HCEC 1CT (cell line): ENCODE data around the gene ARHGAP19.
"Not testable (repeated sequence)": the region's sequence is repeated elsewhere in the genome, so short reads cannot be mapped to it uniquely, and the experiment has no call there.

Source experiments
- DNase-seq: peaks from one replicate; pipeline ENCODE4 v3.0.0-alpha.2; 2017

Gene ARHGAP19

DNA sequence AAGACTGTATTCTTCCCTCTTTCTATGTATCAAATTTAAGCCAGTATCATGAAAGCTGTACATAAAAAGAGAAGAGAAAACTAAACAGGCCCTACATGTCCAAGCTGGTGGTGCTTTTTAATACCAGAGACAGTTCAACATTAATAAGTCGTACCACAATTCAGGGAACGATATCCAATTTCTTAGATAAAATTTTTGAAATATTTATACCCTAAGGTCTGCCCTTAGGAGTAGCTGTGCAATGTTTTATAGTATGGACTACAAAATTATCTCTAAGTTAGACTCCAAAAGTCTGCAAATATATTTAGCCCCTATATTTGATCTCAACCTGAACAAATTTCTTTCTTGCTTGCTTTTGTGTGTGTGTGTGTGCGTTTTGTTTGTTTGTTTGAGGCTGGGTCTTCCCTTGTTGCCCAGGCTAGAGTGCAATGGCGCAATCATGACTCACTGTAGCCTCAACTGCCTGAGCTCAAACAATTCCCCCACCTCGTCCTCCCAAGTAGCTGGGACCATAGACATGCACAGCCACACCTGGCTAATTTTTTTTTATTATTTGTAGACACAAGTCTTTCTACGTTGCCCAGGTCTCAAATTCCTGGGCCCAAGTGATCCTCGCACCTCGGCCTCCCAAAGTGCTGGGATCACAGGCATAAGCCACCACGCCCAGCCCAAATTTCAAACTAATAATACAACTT is 13.2 kb downstream of the ARHGAP19 start:
- DNase-seq: peak; percentile 57

DNA sequence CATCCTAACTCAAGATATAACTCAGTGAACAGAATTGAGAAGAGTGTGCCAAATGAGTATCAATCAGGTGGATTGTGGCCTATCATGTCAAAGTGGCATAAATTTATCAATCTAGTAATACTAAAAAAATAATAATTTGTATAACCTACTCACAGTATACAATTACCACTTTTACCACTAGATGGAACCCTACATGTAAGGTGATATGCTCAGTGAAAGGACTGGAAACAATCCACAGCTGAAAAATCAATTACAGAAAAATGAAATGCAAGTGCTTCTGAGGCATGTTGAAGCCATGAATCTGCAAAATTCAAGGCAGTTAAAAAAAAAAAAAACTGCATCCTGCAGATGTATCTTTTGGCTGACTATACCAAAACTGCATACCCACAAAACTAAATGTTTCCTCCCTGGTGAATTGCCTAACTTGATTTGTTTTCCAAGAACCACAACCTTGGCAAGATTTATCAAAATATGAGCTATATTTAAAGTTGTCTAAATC is 13.9 kb downstream of the ARHGAP19 start:
- peak; percentile 86 for DNase-seq

DNA sequence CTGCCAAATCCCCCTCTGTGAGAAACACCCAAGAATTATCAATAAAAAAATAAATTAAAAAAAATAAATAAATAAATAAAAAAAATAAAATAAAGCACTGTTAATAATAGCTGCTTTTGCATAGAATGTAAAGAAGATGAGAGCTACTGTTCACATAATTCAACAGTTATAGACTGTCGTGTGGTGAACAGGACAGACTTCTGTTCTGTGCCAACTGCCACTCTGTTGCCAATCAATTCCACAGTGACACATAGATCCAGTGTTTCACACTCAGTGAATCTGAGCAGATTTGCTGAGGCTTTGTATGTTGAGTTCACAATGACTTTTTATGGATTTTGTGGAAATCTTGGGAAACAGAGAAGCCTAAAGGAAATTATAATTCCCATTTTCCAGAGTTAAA is 14.9 kb downstream of the ARHGAP19 start:
- no peak for DNase-seq

DNA sequence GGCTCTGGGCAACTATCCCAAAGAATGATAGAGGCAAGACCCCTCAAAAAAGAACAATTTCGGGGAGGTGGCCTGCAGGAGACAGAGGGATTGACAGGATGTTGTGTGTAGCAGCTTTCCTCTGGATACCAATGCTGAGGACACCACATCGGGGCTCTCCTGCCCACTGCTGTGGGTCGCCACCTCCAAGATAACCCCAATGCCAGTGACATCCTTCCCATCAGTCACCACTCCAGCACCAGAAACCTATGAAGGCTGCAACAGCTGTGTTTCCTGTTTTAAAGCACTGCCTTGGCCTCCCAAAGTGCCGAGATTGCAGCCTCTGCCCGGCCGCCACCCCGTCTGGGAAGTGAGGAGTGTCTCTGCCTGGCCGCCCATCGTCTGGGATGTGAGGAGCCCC is 17.6 kb downstream of the ARHGAP19 start:
- no peak for DNase-seq

DNA sequence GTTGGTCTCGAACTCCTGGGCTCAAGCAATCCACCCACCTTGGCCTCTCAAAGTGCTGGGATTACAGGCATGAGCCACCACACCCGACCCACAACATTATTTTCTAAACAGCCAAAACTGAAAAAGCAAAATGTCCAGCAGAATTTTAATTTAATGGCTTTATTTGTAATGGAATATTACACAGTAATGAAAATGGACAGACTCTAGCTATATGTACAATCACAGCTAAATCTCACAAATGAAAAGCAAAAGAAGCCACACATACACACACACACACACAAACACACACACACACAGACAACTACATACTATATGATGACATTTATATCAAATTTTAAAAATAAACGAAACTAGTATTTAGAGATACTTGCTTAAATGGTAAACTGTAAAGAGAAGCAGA is 18.7 kb downstream of the ARHGAP19 start:
- DNase-seq: no peak

DNA sequence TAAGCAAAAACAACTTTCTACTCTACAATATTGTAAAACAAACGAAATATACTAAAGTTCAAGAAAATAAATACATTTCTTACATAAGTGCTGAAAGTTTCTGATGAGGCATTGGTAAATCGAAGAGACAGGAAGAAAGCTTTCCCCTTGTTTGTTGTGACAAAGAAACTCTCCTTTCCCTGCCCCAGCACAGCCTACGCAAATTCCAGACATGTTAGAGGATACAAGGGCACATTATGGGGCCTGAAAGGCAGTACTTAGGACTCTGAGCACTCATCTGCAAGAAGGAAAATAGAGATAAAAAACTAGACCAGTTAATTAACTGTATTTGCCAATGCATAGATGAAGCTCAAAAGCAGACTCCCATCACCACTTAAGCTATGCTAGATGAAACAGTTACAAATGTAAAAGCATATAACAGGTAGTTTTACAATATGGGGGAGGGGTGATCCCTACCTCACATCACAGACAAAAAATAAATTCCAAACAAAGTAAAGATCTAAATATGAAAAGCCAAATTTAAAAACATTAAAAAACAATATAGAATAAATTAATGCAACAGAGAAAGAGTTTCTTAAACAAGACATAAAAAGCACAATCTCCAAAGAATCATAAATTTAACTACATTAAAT is 21.8 kb downstream of the ARHGAP19 start:
- peak; percentile 40 for DNase-seq

DNA sequence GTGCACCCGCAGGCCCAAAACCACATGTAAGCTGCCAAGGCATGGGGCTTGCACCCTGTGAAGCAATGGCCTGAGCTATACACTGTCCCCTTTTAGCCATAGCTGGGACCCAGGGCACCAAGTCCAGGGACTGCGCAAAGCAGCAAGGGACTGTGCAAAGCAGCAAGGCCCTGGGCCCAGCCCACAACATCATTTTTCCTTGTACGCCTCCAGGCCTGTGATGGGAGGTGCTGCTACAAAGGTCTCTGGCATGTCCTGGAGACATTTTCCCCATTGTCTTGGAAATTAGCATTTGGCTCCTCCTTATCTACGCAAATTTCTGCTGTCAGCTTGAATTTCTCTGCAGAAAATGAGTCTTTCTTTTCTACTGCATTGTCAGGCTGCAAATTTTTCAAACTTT is 24.8 kb downstream of the ARHGAP19 start:
- no peak for DNase-seq

DNA sequence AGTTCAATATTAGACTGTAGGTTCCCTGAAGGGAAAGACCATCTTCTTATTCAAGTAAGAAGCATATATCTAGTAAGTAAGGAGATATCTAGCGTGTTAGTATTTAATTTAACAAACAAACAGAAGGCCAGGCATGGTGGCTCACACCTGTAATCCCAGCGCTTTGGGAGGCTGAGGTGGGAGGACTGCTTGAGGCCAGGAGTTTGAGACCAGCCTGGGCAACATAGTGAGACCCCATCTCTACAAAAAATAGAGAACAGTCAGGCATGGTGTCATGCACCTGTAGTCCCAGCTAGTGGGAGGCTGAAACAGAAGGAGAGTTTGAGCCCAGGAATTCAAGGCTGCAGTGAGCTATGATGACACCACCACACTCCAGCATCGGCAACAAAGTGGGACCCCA is 27.3 kb downstream of the ARHGAP19 start:
- not testable (repeated sequence) for DNase-seq

DNA sequence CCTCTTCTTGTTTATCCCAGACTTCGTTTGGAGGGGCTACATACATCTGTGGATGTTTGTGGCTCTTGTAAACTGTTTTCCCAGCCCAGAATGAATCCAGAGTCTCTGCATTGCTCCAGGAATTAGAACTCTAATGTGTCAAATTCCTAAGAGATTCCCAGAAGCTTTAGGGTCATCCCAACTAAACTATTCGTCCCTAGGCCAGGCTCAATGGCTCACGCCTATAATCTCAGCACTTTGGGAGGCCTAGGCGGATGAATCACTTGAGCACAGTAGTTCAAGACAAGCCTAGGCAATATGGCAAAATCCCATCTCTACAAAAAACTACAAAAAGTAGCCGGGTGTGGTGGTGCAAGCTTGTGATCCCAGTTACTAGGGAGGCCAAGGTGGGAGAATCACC is 28.5 kb downstream of the ARHGAP19 start:
- DNase-seq: no peak

DNA sequence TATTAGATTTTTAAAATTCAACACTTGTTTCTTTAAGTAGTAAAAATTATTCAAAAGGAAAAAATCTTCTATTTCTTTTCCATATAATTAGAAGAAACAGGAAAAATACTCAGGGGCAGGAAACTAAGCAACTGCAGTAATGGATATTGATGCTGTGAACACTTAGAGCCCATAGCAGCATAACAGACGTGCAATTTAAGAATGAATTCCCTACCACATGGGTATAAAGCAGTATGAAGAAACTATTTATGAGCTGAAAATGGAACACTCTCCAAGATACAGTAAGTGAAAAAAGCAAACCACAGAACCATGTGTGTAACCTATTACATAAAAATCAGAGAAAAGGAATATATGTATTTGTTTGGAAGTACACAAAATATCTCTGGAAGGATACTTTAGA is 30.8 kb downstream of the ARHGAP19 start:
- no peak for DNase-seq

DNA sequence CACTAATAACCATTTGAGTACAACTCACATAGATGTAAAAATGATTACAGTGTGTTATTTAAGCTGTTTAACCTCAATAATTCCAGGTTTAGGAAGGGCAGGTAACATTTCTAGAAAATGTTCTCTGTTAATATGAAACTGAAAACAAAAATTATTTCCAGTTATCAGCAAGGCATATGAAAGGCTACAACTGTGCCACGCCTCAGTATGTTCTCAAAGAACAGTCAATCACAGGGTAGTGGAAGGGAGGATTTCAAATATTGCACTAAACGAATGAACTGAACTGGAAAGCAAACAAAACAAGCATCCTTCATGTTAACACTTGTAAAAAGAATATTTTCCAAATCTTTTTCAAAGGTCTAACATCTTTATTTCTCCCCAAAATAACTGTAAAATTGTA is 31.3 kb downstream of the ARHGAP19 start:
- DNase-seq: no peak

DNA sequence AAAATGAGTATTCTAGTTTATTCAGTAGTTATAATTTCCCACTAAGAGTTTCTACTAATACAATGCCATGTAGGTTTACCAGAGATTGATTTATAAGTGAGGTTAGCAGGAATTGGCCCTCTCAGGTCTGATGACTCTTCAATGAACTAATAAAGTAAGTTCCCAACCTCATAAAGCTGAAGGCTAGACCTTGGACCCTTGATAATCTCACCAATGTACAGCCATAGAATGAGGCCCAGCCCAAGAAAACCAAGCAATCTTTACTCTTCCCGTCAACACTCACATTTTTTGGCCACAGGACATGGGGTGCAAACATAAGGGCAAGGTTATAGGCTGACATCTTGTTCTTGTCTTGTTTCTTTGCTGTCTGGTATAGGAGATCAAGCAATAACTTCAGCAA is 33.3 kb downstream of the ARHGAP19 start:
- no peak for DNase-seq

DNA sequence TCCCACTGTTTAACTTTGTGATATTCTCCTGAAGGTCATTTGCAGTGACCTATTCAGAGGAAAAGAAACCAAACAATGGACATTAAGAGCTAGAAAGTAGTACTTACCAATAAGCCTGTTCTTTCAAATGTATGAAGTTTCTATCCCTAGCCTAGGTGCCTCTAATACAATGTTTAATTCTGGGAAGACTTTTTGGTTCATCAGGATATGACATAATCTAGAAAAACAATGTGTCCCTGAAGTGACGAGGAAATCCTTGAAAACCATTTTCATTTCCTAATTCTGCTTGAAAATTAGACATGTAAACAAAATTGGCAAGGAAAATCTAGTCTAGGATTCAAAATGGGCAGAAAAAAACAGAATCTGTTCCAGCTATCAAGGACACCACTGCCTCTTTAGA is 36.1 kb downstream of the ARHGAP19 start:
- no peak for DNase-seq

DNA sequence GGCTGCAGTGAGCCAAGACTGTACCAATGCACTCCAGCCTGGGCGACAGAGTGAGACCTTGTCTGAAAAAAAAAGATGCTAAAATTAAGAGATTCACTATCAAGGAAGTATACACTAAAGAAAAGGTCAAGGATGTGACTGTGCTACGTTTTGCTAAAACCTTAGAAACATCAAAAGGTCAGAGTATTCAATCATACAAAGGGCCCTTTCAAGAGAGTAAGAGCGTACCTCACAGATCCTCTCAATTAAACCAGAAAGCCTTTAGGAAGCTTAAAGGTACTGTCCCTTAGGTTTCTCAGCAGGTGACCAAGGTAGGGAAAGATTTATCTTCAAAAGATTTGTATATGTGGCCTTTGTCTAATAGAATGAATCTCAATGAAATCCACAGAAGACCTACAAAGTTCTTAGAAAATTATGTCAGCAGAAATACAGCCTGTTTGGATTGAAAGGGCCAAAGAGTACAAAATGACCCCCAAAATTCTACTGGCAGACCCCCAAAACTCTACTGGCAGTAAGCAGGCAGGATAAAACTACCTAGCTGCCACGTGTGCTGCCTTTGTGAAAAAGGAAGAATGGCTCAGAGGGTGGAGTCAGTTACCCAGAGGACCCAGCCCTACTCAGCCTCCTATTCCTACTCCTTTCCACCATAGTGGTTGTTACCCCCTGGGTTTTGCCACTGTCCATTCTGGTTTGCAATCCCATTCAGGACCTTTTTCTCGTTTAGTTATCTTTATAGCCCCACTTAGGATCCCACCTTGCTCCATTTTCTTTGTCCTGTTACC is 36.7 kb downstream of the ARHGAP19 start:
- DNase-seq: no peak

DNA sequence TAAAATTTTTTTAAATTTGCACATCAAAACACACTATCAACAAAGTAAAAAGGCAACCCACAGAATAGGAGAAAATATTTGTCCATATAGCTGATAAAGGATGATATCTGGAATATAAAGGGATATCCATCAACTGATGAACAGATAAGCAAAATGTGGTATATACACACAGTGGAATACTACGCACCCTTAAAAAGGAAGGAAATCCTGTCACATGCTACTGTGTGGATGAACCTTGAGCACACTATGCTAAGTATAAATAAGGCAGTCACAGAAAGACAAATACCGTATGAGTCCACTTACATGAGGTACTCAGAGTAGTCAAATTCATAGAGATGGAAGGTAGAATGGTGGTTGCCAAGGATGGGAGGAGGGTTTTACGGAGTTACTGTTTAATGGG is 37.7 kb downstream of the ARHGAP19 start:
- no peak for DNase-seq

DNA sequence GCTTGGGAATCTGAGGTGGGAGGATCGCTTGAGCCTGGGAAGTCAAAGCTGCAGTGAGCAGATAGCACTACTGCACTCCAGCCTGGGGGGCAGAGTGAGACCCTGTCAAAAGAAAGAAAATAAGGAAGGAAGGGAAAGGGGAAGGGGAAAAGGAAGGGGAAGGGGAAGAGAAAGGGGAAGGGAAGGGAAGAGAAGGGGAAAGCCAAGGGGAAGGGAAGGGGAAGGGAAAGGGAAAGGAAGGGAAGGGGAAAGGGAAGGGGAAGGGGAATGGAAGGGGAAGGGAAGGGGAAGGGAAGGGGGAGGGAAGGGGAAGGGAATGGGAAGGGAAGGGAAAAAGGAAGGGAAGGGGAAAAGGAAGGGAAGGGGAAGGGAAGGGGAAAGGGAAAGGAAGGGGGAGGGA is 41.5 kb downstream of the ARHGAP19 start:
- no peak for DNase-seq

DNA sequence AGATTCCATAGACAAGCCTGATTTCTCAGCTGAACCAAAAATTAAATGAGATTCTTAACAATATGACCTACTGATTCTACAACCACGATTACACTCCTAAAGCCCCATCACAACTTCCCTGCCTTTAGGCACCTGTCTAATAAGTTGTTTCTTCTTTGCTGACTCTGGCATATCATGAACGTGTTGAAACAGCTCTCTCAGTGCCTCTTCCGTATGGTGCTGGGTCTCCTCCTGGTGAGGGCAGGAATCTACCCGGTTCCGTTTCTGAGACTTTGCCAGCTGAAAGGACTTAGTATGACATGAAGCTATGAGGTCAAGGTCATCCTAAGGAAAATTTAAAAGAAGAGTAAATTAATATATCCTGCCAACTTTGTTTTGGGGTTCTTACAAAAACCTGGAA is 48.6 kb downstream of the ARHGAP19 start:
- no peak for DNase-seq

DNA sequence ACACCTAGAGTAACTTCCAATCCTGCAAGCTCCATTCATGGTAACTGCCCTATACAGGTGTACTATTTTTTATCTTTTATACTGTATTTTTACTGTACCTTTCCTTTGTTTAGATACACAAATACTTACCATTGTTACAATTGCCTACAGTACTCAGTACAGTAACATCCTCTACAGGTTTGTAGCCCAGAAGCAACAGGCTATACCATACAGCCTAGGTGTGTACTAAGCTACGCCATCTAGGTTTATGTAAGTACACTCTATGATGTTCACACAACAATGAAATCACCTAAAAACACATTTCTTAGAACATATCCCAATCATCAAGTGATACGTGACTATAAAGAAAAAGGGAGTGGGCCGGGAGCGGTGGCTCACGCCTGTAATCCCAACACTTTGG is 53.6 kb downstream of the ARHGAP19 start:
- no peak for DNase-seq

DNA sequence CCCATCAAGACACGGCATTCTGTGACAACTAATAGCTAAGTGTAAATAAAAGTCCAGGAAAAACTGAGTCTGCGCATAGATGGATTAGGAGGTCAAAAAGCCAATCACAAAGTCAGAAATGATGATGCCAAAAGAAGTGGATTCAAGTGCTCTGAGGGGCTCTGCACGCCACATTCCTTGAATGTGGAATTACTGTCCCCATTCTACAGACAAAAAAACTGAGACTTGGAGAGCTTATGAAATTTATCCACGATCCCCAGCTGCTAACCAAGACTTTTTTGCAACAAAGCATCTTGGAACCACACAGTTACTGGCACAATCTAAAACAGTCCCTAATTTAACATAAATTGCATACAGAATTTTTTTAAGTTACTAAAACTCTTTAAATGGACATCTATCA is 57.1 kb downstream of the ARHGAP19 start:
- DNase-seq: no peak

DNA sequence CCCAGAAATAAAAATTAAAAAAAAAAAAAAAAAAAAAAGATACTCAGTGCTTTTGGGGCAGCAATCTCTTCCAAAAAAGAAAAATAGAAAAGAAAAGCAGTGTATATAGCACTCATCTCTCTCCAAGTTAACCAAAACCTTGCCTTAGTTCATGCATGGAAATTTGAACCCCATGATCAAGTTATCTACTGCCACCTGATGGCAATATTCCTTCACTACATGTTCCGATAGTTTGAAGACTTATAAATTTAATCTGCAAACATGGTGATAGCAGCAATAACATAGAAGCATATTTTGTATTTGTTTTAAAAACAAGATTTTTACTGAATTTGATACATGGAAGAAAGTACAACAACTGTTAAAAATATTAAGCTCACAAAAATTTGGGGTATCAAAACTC is 58.0 kb downstream of the ARHGAP19 start:
- DNase-seq: peak; percentile 45

DNA sequence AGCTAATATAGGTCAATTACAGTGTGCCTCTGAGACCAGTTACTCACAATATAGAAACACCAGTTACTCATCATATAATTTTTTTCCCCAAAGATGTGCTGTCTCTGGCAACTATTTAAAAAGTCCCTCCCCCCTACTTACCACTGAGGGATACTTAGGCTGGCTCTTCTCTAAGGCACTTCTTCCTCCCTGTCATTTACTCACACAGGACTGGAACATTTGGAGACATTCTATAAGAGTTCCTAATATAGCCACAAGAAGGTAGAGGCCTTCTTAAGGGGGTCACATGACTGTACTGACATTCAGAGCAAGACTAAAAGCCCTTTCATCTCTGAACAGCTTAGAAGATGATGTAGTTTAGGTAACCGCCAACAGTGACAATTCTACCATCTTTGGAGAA is 62.3 kb downstream of the ARHGAP19 start:
- DNase-seq: peak; percentile 86

DNA sequence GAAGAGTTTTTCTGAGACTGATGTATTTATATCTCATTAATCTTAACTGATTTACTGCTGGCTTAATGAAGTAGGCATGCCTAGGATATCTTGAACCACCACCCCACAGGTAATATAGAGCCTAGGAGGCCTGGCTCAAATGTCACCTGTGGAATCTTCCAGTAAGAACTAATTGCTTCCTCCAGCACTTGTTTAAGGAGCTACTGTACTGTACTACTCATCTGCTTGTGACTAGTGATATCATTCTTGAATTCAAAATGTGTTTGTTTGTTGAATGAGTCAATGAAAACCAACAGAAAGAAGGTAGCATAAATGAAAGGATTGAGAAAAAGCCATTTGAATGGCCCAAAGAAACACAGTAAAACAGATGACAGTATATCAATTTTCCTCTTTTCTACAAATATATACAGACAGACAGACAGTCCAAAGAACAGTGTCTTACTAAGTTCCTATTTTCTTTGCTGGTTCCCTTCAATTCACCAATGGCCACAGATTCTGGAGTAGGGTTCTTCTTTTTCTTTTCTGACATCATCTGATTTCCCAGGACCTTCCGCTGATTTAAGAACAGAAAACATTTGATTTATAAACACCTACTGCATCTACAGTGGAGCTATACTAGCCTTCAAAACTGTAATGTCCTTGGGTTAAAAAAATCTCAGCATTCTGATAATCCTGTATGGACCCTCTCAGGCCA is 63.0 kb downstream of the ARHGAP19 start:
- DNase-seq: peak; percentile 83

DNA sequence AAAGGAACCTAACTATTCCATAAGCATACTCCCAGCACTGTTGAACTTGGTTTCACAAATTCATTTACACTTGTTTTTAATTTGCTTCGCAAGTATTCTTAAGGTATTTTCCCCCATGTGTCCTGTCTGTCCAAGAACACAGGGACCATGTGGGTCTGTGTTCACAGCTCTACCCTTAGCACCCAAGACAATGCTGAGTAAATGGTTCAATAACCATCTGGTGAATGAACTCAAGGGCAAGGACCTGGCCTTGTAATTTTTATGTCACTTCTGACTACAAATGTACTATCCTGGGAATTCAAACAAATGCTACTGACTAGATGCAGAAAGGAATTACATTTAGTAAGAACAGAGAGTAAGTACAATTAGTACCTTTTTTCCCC is 63.7 kb downstream of the ARHGAP19 start:
- DNase-seq: peak; percentile 27
